HL-60 (cell line): ENCODE results near the gene ANKRD33B.
"Not testable (repeated sequence)": the region's sequence is repeated elsewhere in the genome, so short reads cannot be mapped to it uniquely, and the experiment has no call there.

ENCODE experiments used
- DNase-seq, 2 experiments: peaks; one replicate each; pipeline ENCODE4 v3.0.0-alpha.2; 2010 to 2020; ENCODE audit warnings: low read depth in 1 of 2, low spot score in 1 of 2
- H3K27ac ChIP-seq: fragments of 250-450 bp; sonication (Bioruptor Pico); replicated peaks from 2 replicates; pipeline ENCODE4 v1.5.1; 2020; ENCODE audit warnings: mild to moderate bottlenecking, moderate library complexity
- H3K27me3 ChIP-seq: fragments of 250-450 bp; sonication (Bioruptor Pico); 2 replicates; pipeline ENCODE4 v1.5.1; 2021; ENCODE audit warnings: mild to moderate bottlenecking, moderate library complexity; ENCODE audit not compliant: insufficient read depth, poor library complexity, severe bottlenecking
- H3K4me3 ChIP-seq: replicated peaks from 2 replicates; pipeline ENCODE4 v1.5.1; 2011; ENCODE audit warnings: mild to moderate bottlenecking, control low read depth, low read length; ENCODE audit not compliant: insufficient read depth
- GABPA ChIP-seq: IDR thresholded peaks from 2 replicates; pipeline ENCODE4 v1.6.1; 2012; ENCODE audit warnings: low read depth
- POLR2AphosphoS5 ChIP-seq: IDR thresholded peaks from 2 replicates; pipeline ENCODE4 v1.6.1; 2012; ENCODE audit warnings: low read depth
- SPI1 ChIP-seq: IDR thresholded peaks from 2 replicates; pipeline ENCODE4 v1.6.1; 2012; ENCODE audit warnings: low read depth, mild to moderate bottlenecking, borderline replicate concordance
- TF ChIP-seq, protein P1 (sequence below): IDR thresholded peaks from one replicate; pipeline ENCODE4 v1.5.1; 2011; ENCODE audit warnings: low read length, control low read depth, inconsistent platforms; ENCODE audit not compliant: insufficient read depth
- TF ChIP-seq, protein P2 (sequence below): IDR thresholded peaks from 2 replicates; pipeline ENCODE4 v1.6.1; 2012; ENCODE audit warnings: low read depth; ENCODE audit not compliant: insufficient replicate concordance

The ANKRD33B gene

DNA sequence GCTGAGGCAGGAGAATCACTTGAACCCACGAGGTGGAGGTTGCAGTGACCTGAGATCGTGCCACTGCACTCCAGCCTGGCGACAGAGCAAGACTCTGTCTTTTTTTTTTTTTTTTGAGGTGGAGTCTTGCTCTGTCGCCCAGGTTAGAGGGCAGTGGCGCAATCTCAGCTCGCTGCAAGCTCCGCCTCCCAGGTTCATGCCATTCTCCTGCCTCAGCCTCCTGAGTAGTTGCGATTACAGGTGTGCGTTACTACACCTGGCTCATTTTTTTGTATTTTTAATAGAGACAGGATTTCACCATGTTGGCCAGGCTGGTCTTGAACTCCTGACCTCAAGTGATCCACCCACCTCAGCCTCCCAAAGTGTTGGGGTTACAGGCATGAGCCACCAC is 42.8 kb downstream of the ANKRD33B start:
- Histone ChIP-seq H3K4me3 (0 out of 2 replicates have a peak overlapping the region, but pooled peaks have one; percentile 8), H3K27ac (peak overlapping the region; percentile 94)
- not testable (repeated sequence) for H3K27me3 ChIP-seq
- DNase-seq = peak in 1 of 2 experiments; percentile 53

DNA sequence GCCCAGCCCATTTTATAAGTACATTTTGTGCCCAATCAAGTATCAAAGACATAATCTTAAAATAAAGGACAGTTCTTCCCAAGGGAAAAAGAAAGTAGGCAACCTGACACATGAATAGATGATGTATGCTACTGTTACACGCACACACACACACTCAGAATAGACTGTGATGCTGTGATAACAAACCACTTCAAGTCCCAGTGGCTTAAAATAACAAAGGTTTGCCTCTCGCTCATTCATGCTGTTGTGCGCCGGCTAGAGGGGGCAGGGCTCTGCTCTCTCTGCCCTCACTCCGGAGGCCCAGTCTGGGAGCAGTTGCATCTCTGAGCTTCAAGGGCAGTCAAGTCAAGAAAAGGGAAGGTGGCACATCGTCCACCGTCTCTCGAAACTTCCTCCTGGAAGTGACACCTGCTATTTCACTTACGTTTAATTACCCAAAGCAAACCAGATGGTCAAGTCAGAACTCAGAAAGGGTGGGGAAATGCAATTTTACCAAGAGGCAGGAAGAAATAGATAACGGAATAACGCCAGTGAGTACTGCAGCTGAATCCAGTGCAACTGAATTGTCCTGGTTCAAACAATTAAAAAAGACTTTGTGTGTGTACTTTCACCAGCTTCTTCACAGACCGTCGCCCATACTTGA is 43.3 kb downstream of the ANKRD33B start:
- peak; percentile 91 to 98 for DNase-seq
- TF ChIP-seq, protein P1, sequence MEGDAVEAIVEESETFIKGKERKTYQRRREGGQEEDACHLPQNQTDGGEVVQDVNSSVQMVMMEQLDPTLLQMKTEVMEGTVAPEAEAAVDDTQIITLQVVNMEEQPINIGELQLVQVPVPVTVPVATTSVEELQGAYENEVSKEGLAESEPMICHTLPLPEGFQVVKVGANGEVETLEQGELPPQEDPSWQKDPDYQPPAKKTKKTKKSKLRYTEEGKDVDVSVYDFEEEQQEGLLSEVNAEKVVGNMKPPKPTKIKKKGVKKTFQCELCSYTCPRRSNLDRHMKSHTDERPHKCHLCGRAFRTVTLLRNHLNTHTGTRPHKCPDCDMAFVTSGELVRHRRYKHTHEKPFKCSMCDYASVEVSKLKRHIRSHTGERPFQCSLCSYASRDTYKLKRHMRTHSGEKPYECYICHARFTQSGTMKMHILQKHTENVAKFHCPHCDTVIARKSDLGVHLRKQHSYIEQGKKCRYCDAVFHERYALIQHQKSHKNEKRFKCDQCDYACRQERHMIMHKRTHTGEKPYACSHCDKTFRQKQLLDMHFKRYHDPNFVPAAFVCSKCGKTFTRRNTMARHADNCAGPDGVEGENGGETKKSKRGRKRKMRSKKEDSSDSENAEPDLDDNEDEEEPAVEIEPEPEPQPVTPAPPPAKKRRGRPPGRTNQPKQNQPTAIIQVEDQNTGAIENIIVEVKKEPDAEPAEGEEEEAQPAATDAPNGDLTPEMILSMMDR = no peak
- TF ChIP-seq GABPA (peak; percentile 41; the same call in 1 of the 2 replicates), POLR2AphosphoS5 (peak; percentile 92), SPI1 (peak; percentile 77; the same call in 1 of the 2 replicates)
- TF ChIP-seq, protein P2, sequence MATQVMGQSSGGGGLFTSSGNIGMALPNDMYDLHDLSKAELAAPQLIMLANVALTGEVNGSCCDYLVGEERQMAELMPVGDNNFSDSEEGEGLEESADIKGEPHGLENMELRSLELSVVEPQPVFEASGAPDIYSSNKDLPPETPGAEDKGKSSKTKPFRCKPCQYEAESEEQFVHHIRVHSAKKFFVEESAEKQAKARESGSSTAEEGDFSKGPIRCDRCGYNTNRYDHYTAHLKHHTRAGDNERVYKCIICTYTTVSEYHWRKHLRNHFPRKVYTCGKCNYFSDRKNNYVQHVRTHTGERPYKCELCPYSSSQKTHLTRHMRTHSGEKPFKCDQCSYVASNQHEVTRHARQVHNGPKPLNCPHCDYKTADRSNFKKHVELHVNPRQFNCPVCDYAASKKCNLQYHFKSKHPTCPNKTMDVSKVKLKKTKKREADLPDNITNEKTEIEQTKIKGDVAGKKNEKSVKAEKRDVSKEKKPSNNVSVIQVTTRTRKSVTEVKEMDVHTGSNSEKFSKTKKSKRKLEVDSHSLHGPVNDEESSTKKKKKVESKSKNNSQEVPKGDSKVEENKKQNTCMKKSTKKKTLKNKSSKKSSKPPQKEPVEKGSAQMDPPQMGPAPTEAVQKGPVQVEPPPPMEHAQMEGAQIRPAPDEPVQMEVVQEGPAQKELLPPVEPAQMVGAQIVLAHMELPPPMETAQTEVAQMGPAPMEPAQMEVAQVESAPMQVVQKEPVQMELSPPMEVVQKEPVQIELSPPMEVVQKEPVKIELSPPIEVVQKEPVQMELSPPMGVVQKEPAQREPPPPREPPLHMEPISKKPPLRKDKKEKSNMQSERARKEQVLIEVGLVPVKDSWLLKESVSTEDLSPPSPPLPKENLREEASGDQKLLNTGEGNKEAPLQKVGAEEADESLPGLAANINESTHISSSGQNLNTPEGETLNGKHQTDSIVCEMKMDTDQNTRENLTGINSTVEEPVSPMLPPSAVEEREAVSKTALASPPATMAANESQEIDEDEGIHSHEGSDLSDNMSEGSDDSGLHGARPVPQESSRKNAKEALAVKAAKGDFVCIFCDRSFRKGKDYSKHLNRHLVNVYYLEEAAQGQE = no peak
- Histone ChIP-seq H3K27me3 (no peaks in the 10 kb centered on the region), H3K4me3 (peak overlapping the region; percentile 11; the same call in 1 of the 2 replicates), H3K27ac (peak overlapping the region; percentile 94)

DNA sequence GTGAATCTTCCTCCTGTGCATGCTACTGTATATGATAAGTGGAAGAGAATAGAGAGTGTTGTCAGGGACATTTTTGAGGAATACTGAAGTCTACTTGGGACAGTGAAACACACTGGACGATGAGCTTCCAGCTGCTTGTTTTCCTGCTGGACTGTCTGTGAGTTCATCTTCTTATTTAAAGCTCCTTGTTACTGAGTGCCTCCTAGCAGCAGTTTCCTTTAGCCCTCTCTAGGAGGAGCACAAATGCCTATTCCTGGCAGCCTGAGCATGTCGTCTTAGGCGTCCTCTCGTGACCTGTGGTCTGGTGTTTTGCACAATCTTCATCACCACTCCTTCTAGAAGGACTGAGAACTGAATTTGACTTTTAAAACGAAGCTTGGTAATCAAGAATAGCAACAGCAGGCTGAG is 43.8 kb downstream of the ANKRD33B start:
- Histone ChIP-seq H3K4me3 (peak overlapping the region; percentile 13; the same call in 1 of the 2 replicates), H3K27ac (peak overlapping the region; percentile 94), H3K27me3 (no peaks in the 10 kb centered on the region)
- DNase-seq = peak; percentile 84 to 93
- TF ChIP-seq GABPA = no peak
- TF ChIP-seq, protein P2 = no peak
- TF ChIP-seq, protein P1 = peak; percentile 49

DNA sequence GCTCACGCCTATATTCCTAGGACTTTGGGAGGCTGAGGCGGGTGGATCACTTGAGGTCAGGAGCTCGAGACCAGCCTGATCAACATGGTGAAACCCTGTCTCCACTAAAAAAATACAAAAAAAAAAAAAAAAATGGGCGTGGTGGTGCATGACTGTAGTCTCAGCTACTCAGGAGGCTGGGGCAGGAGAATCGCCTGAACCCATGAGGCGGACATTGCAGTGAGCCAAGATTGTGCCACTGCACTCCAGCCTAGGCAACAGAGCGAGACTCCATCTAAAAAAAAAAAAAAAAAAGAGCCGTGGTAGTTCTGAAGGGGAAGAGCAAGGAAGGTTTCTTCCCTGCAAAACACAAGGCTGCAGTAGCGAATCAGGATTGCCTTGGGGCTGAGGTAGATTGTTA is 44.2 kb downstream of the ANKRD33B start:
- DNase-seq = peak; percentile 43 to 58
- Histone ChIP-seq H3K27ac (peak overlapping the region; percentile 94), H3K4me3 (peak overlapping the region; percentile 13; the same call in 1 of the 2 replicates)
- not testable (repeated sequence) for H3K27me3 ChIP-seq

DNA sequence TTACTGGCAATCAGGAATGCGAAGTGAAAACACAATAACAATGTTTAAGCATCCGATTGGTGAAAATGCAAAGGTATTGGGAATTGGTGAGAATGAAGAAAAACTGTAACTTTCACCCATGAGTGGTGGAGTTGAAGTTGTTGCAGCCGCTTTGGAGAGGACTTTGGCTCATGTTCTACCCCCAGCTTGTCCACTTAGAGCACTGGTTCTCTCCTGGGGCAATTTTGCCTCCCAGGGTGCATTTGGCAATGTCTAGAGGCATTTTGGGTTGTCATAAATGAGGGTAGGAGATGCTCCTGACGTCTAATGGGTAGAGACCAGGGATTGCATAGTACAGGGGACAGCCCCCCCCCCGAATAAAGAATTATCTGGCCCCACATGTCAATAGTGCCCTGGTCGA is 46.2 kb downstream of the ANKRD33B start:
- TF ChIP-seq SPI1 (no peak), GABPA (no peak)
- TF ChIP-seq, protein P2 = no peak
- Histone ChIP-seq H3K4me3 (no peak overlapping the region), H3K27ac (no peak overlapping the region), H3K27me3 (no peaks in the 10 kb centered on the region)
- no peak for DNase-seq
